NCI-H2029 (cell line): ENCODE data around the gene ANXA4.
"Not testable (repeated sequence)": the region's sequence is repeated elsewhere in the genome, so short reads cannot be mapped to it uniquely, and the experiment has no call there.

Experiments used
- DNase-seq: peaks from one replicate; lab custom pipeline; 2025; lab: John Stamatoyannopoulos, UW

ANXA4 gene

GRCh38 chr2:69807821-69808540, 66.0 kb downstream of the ANXA4 start:
- no peak for DNase-seq

GRCh38 chr2:69810550-69810949, 68.6 kb downstream of the ANXA4 start:
- no peak for DNase-seq

DNA sequence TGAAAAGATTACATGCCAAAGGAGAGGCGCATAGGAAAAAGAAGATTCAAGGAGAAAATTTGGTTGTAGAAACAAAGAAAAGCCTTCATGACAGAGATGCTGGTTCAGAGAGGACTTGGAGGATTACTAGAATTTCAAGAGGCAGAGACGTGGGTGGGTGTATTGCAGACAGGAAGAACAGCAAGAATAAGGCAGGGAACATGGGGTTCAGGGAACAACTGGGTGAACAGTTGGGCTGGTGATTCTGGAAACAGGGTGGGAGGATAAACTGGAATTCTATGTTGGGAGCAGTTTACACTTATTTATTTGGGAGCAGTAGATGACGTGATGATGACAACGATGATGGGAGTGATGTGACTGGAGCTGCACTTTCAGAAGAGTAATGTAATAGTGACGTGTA, 69.1 kb downstream of the ANXA4 start:
- DNase-seq: no peak

DNA sequence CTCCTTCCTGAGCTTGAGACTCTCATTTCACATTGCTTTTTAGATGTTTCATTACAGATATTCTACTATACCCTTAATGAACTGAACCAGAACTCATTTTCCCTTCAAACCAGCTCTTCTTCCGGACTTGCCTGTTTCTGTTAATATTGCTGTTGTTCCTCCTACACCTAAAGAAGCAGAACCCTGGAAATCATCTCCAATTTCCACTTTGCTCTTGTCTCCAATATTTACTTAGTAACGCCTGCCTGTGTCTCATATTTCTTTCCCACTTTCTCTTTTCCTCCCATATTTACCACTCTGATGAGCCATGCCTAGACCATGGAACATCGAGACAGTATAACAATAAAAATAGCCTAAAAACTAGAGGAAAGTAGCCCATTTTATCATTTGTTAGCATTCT, 69.7 kb downstream of the ANXA4 start:
- peak; percentile 52 for DNase-seq

DNA sequence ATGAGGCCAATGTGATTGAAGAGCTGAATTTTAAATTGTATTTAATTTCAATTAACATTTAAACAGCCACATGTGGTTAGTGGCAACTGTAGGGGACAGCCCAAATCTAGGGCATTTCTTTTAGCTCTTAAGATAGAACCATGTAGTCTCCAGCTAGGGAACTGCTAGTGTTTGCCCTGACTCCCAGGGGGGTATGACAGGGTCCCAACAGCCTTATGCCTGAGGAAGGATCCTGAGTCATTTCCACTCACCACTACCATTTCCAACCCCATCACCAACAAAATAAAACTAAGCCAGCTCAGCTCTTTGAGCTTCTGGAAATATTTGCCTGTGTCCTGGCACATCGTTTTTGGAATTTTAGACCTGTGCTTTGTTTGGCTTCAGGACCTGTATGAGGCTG, 73.8 kb downstream of the ANXA4 start:
- no peak for DNase-seq

GRCh38 chr2:69816923-69817542, 75.1 kb downstream of the ANXA4 start:
- peak; percentile 50 for DNase-seq

- DNase-seq: no peak
Observed at GRCh38 chr2:69817729-69818501, 76.0 kb downstream of the ANXA4 start.

- DNase-seq: no peak
Observed at GRCh38 chr2:69827796-69828540, 86.0 kb downstream of the ANXA4 start.

DNA sequence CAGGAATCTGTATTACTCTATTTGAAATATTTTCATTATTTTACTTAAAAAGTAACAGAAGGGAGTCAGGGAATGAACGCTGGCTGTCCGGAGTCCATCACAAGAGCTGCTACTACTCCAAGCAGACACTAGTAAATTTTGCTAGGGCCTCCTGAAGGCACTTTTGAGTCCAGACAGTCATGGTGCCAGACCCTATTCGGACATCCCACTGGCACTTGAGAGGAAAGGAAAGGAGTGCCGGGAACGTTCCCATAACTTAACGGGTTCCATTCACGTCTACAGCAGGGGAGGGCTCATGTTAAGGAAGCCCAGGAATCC, 87.0 kb downstream of the ANXA4 start:
- DNase-seq: no peak

DNA sequence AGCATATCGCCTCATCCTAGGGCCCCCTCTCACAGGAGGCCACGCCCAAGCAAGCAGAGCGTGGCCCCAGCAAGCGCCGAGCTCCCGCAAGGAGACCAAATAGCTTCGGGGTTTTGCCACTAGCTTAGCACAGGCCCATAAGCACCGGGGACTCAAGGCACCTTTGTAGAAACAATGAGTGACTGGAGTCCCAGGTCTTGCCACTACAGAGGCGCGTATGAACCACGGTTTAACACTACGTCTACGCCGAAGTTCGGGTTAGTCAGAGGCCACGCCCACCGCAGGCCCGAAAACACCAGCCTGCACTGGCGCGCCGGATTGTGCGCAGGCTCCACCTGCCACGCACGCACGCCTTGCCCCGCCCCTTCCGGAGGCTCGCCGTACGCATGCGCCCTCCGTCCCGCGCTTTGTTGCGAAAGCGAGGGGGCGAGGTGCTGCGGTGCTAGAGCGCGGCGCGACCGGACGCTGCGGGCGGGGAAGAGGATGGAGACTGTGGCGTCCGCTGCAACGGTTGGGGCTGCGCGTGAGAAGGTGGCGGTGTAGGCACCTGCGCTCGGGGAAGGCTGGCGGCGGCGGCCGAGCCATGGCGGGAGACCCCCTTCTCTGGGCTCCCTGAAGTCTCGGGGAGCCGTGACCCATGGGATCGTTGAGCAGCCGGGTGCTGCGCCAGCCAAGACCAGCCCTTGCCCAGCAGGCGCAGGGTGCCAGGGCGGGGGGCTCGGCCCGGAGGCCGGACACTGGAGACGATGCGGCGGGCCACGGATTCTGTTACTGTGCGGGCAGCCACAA, 87.5 kb downstream of the ANXA4 start, which contains the start of gene GMCL1:
Gene GMCL1 (plus strand): TSS at position 405 of the 789 bp plus-strand sequence. CDS start 233 bp downstream, at position 638.
- DNase-seq: peak; percentile 92

- no peak for DNase-seq
Observed at GRCh38 chr2:69830045-69830905, 88.3 kb downstream of the ANXA4 start.

DNA sequence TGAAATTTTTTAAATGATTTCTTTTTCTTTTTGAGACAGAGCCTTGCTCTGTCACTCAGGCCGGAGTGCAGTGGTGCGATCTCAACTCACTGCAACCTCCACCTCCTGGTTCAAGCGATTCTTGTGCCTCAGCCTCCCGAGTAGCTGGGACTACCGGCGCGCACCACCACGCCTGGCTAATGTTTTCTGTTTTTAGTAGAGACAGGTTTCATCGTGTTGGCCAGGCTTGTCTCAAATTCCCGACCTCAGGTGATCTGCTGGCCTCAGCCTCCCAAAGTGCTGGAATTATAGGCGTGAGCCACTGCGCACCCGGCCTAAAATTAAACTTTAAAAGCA, 88.9 kb downstream of the ANXA4 start:
- not testable (repeated sequence) for DNase-seq

GRCh38 chr2:69831354-69831905, 89.5 kb downstream of the ANXA4 start:
- DNase-seq: no peak

- no peak for DNase-seq
Observed at GRCh38 chr2:69833752-69834151, 91.8 kb downstream of the ANXA4 start.

DNA sequence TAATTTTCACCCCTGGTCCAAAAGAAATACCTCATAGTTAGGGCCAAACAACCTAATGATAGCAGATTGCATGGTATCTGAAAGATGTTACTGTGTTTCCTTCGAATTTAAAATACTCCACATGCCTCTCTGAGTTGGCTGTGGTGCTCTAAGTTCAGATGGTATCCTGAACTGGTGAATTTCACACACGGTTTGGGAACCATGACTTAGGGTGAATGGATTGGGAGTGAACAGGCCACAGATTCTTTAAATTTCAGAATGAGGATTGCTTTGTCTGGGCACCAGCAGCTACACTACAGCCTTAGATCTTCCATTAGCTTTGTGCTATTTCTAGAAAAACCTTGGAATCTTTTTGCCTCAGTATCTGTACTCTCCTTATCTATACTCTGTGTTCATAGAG, 93.7 kb downstream of the ANXA4 start:
- DNase-seq: no peak

GRCh38 chr2:69836316-69836715, 94.4 kb downstream of the ANXA4 start:
- DNase-seq: no peak

DNA sequence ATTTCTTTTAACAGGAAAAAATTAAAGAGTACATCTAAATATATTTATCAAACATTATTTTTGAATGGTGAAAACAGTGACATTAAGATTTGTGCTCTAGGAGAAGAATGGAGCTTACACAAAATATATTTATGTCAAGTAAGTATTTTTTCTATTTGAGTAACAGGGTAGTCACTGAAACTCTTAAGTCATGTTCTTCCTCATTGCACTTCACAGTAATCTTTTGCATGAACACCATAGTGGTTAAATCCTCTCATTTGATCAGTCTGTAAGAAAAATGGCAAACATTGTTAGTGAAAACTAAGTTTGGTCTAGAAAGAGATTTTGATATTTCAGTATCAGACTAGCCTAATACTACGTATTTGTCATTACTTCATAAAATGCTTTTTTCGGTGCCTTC, 95.6 kb downstream of the ANXA4 start:
- DNase-seq: no peak

- DNase-seq: no peak
Observed at GRCh38 chr2:69843993-69844392, 102.1 kb downstream of the ANXA4 start.

DNA sequence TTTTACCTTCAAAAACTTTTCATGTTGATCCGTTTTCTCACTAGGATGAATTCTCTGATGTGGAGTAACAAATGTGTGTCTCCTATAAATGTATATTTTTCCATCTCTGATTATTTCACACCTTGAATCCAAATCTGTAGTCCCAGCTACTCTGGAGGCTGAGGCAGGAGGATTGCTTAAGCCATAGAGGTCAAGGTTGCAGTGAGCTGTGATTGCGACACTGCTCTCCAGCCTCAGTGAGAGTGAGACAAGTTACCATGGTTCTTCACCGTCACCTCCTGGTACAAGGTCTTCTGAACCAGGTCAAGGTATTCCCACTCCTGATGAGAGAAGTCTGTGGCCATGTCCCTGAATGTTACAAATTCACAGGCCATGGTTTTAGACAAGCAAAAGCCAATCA, 102.6 kb downstream of the ANXA4 start:
- no peak for DNase-seq
